GM18505 (cell line): ENCODE results near the gene PRKCE.
"Not testable (repeated sequence)": the region's sequence is repeated elsewhere in the genome, so short reads cannot be mapped to it uniquely, and the experiment has no call there.

Source experiments
- ATAC-seq: cut with Tn5 transposase; IDR thresholded peaks from one replicate; pipeline ENCODE4 v1.9.1; 2021; ENCODE audit not compliant: unreplicated experiment
- POLR2A ChIP-seq: IDR thresholded peaks from 4 replicates; pipeline ENCODE4 v1.6.1; 2011; ENCODE audit warnings: borderline replicate concordance; ENCODE audit not compliant: insufficient read depth, insufficient read length; ENCODE audit errors: extremely low read depth

PRKCE gene

GRCh38 chr2:45901468-45902032, 250.1 kb downstream of the PRKCE start:
- no peak for TF ChIP-seq POLR2A
- ATAC-seq, result no peak

DNA sequence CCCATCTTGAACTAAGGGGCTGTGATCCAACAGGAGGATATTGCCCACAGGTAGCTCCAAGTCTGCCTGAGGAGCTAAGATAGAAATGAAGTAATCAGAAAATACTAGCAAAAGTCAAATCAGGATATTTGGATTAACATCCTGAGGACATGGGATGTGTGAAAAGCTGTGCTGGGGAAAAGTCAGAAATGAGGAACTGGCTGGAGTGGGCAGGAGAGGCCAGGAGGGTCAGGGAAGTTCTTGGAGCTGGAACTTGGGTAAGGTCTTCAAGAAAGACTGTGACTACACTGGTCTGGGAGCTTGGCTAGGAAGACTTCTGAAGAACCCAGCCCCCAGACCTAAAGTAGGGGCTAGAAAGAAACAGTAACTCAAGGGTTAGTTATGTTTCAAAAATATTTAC, 250.9 kb downstream of the PRKCE start:
- TF ChIP-seq POLR2A, result no peak
- ATAC-seq, result no peak

DNA sequence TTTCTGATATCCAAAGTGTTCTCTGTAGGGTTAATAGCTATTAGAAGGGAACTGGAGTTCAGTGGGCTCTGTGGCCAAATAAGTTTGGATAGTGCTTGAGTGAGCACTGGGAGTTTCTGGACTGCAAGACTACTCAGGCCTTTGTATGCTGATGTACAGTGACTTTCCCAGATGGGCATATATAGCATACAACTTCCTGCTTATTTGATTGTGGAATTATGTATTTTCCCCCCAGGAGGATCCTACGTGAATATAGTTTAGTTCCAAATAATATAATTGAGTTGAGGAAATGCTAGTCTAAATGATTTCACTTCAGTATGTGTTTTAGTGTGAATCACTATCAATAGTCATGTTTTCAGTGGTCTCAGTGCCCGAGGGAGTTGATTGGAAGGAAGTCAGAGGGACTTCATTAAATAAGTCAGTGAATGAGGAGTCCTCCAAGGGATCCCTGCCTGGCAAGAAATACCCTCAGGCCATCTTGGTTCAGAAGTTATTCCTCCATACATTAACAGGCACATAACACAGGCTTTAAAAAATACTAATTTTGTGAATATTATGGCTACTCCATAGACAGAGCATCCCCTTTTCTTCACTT, 251.4 kb downstream of the PRKCE start:
- no peak for ATAC-seq
- TF ChIP-seq POLR2A, result no peak

- ATAC-seq, result no peak
- TF ChIP-seq POLR2A, result no peak
Measured at GRCh38 chr2:45904267-45904945, 252.9 kb downstream of the PRKCE start.

DNA sequence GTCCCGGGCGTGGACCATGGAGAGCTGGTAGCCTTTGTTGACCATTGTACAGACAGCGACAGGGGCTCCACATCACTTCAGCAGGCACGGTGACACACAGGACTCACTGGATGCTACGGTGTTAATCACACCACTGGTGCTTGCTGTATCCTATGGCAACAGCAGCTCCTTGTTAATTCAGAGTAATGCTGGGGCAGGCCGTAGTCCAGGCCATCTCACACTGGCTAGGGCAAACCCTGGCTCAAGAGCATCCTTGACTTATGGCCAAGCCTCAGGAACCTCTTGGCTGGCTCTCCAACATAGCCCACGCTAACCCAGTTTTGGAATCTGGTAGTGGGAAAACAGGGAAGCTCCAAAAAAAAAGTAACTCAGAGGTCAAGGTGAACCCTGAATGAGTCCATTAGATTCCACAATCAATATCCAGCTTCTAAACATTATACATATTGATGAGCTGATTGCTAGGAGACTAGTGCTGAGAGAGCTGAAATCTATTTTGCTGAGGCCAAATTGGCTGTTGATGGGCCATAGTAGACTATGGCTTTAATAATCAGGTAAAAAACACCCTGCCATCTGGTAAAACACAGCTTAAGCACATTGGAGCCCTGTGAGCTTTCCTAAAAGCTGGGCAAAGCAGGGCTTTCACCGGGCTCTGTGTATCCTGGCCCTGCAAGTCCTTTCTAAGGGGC, 253.6 kb downstream of the PRKCE start:
- no peak for TF ChIP-seq POLR2A
- ATAC-seq, result no peak

DNA sequence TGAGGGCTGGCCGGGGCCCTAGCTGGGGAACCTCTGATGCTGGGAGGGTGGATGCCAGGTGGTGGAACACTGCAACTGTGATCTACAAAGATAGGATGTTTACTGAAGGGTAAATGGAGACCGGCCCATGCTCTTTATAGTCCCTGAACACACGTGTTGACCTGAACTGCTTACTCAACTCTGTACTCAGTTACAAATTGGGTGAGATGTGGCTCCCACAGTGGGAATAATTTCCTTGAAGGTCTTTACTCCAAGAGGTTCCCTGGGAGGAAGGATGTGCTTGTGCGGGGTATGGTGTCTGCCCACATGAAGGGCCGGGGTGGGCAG, 254.1 kb downstream of the PRKCE start:
- TF ChIP-seq POLR2A, result no peak
- ATAC-seq, result no peak

DNA sequence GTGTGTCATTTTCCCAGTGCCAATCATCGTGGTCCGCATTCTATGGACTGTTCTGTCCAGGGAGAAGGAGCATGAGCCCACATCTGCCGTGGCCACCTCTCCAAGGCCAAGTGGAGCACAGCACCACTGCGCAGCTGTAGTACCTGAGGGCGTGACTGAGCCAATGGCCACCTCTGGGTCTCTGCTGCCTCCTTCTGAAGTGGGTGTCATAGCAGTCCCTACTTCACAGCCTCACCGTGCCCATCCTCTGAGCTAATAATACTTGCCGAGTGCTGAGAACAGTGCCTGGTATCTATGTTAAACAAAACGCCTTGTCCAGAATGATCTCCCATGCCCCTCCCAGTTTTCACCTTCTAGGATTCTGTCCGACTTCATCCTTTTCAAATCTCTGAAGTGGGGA, 256.1 kb downstream of the PRKCE start:
- ATAC-seq, result no peak
- no peak for TF ChIP-seq POLR2A

DNA sequence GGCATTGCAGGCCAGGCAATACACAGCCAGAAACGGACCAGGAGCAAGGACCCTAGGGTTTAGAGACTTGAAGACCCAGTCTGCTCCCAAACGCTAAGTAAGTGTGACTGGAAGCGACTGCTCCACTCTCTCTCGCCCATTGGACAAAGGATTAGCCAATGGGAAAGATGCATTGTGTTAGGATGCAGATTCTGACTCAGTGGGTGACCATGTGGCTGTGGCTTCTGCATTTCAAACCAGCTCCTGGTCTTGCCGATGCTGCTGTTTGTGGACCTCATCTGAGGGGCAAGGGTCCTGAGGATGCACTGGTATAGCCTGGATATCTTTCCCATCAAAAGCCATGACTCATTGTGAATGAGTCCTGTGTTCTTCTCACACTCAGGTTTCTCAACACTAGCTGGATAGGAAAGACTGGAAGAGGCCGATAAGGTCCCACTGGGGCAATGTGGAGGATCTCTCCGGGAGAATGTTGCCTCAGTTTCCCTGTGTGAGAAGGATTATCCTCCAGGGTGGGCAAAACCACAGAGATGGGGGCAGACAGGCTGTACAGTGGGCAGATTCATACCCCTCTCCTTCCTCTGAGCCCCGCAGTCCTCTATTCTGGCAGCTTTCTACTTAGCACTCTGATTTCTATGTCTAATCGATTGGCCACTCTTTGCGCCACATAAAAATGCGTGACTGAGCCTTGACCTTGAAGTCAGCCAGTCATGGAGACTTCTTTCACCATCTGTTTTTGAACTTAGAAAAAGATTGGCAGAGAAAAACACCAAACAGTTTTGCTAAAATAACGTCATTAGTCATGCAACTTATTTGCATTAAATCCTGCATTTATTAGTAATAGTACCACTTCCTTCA, 257.1 kb downstream of the PRKCE start:
- no peak for ATAC-seq
- no peak for TF ChIP-seq POLR2A

GRCh38 chr2:45909171-45909565, 257.7 kb downstream of the PRKCE start:
- no peak for TF ChIP-seq POLR2A
- ATAC-seq, result no peak

GRCh38 chr2:45909677-45910191, 258.3 kb downstream of the PRKCE start:
- TF ChIP-seq POLR2A, result no peak
- ATAC-seq, result no peak

DNA sequence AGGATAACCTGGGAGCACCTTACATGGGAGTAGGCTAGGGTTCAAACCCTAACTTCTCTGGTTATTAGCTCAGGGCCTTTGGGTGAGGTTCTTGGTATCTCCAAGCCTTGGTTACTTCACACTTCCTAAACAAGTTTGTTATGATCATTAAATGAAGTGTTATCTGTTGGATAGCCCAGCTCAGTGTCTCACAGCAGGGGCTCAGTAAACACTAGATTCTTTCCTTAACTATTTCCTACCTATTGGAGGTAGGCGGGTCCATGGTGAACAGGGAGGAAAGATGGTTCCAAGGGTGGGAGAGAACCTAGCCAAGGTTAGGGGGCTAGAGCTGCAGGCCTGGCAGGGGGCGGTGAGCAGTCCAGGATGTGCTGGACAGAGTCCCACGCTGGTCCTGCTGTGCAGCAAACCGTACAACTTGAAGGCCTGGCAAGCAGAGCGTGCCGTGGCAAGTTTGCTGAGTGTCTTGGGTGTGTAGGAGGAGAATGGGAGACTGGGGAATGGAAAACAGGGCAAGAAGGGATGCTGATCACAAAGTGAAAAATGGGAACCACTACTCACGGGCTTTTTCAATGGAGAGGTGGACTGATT, 259.1 kb downstream of the PRKCE start:
- no peak for TF ChIP-seq POLR2A
- no peak for ATAC-seq

DNA sequence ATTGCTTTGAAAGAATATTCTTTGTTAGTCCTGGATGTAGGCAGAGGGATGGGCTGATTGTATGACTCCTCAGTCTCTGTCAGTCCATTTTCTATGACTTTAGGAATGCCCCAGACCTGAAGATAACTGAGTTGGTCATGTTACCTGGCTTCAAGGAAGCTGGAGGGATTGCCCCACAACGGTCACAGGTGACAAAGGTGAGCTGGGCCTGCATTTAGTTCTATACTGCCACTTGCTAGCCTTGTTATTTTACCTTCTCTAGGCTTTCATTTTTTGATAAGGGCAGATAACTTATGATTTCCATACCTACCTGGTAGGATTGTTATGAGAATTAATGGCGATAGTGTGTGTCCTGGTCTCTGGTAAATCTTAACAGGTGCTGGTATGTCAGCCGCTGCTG, 260.1 kb downstream of the PRKCE start:
- no peak for TF ChIP-seq POLR2A
- no peak for ATAC-seq

GRCh38 chr2:45912109-45912508, 260.6 kb downstream of the PRKCE start:
- ATAC-seq, result no peak
- TF ChIP-seq POLR2A, result no peak

- no peak for TF ChIP-seq POLR2A
- ATAC-seq, result no peak
Measured at GRCh38 chr2:45913539-45913938, 262.1 kb downstream of the PRKCE start.

GRCh38 chr2:45915523-45915922, 264.0 kb downstream of the PRKCE start:
- no peak for TF ChIP-seq POLR2A
- ATAC-seq, result no peak

GRCh38 chr2:45917561-45918176, 266.2 kb downstream of the PRKCE start:
- not testable (repeated sequence) for ATAC-seq
